HUDEP-2 (cell line): ENCODE data around the gene RFPL3.
"Not testable (repeated sequence)": the region's sequence is repeated elsewhere in the genome, so short reads cannot be mapped to it uniquely, and the experiment has no call there.

ENCODE experiments used
- DNase-seq, 76 experiments: peaks; one replicate each; lab custom pipeline; 2025; ENCODE audit not compliant: unreplicated experiment in 76 of 76; lab: John Stamatoyannopoulos, UW

Gene RFPL3

DNA sequence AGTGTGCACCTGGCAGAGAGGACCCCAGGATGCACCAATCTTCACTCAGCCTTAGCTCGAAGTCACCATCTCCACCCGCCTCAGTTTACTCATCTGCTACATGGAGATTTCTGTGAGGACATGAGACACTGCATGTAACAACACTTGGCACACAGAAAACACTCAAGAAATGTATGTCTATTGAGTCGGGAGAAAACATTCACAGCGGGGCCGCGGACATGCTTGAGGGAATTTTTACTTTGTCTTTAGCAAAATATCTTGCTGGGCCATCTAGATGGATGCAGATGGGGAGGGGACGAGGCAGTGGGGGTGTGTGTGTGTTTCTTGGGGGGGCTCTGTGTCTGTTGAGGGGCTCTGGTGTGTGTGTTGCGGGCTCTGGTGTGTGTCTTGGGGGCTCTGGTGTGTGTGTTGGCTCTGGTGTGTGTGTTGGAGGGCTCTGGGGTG, 28.4 kb upstream of the RFPL3 start:
- no peak for DNase-seq

DNA sequence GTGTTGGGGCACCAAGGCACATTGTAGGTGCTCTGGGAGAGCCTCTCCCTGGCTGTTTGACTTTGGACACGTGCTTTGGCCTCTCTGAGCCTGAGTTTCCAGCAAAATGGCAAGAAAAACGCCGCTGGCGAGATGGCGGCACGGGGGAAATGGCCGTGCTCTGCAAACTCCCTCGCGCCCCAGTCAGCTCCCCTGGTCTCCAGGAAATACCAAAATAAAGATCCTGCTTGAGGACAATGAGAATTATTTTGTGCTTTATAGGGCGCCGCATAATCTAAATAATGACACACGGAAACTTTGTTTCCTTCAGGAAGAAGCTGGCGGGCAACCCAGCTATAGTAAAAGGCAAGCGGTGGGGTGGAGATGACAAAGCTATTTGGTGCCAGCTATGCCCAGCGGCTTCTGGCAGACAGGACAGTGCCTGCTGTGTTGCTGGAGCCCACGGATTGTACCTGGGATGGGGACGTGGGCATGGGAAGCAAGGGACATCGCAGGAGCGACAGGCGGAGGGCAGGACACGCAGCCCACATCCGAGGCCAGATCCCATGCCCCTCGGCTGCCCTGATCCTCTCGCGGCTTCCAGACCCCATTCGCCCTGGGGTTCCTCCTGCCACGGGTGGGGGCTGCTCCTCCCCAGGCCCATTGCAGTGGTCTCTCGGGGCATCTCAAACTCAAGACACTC, 26.3 kb upstream of the RFPL3 start:
- DNase-seq: no peak

DNA sequence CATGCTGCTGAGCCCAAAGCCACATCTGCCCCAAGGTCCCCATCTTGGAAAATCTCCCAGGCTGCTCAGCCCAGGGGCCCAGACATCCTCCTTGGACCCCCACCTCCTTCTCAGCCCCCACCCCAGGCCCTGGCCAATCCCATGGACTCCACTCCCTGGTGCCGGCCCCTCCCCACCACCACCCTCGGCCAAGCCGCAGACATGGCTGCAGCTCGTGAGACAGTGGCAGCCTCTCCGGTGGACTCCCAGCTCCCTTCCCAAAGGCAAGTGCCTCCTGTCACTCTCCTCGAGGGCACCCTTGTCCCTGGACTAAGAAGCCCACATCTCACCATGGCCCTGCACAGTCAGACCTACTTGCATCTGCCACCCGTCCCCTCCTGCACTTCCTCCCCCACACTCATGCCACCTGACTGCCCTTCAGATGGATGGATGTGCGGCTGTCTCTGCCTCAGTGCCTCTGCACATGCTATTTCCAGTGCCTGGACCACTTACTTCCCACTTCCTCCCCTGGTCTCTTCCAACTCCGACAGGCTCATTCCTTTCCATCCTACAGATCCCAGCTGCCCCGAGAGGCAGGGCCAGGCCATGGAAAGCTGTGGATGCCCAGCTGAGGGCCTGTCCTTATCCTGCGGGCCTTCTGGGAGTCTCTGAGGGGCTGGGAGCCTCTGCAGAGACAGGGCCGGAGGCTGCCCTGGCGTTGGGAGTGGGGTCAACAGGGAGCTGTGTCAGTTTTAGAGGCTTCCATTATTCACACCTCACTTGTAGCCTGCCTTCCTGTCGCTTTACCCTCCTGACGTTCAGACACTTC, 25.5 kb upstream of the RFPL3 start:
- DNase-seq: no peak

DNA sequence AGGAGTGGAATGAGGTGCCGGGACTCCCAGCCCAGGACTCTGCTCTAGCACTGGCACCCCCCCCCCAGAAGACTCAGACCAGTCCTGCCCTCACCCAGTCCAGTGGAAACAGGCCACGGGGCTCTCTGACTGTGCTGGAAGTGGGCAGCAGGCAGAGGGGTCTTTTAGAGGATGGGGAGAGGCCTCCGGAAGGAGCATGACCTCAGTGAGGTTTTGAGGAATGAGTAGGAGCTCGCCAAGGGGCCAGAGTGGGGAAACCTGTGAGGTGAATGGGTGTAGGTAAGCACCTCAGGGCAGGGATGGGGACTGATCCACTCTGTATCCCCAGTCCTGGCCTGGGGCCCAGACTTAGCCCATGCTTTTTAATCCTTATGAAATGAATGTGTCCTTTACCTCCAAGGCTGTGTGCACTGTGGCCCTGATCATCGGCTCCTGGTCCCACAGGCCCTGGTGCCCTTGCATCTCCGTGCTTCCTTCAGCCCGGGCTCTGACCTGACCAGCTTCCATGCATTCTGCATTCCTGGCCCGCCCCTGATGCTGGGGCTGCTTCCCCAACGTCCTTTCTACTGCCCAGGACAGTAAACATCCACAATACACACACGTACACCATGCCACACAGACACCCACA, 24.4 kb upstream of the RFPL3 start:
- DNase-seq: no peak

DNA sequence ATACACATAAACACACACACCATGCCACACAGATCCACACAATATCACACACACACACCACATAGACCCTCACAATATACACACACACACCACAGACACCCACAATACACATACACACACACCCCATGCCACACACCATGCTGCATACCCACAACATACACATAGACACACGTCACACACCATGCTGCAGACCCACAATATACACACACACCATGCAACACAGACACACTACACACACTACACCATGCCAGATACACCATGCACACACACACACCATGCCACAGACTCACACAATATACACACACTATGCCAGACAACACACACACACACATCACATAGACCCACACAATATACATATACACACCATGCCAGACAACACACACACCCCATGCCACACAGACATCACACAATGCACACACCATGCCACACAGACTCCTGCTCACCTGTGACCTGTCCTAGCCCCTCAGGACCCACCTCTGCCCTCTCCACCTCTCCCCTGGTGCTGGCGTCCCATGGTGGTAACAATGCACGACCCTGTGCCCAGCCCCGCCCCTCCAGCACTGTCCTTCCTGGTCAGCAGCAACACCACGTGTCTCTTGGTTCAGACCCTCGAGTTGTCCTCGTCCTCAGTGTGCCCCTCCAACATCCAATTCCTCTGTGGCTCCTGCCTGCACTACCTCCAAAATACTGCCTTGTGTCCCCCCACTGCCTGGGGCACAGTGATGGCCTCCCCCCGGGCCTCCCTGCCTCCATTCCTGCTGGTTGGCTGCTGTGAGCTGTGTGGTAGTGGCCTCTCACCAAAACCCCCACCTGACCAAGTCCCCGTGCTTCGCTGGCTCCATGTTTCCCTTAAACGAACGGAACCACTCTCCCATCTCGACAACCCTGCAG, 23.7 kb upstream of the RFPL3 start:
- DNase-seq: no peak

DNA sequence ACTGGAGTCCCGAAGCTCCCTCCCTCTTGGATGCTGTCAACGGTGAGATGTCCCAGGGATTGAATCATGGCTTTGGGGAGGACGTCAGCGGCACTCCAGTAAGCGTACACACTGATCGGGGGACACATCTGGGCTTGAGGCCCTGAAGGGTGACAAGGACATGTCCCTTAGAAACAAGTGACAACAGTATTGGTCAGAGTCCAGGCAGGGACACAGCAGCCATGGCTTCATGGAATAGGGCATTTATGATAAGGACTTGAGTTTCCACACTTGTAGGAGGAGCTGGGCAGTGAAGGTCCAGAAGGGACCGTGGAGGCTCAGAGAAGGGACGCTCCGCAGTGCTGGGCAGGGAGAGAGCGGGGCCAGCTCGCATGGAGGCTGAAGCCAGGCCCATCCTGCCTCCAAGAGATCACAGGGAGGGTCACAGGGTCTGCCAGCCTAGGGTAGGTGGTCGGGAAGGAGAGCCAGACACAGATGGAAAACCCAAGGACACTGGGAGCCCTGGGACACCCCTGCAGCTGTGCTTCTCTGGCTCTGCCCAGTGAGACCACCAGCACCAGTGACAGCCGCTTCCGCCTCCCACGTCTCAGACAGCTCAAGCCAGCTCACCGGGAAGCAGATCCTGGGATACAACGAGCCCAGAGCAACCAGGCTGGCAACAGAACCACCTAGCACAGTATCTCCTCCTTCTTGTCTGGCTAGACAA, 22.9 kb upstream of the RFPL3 start:
- no peak for DNase-seq

DNA sequence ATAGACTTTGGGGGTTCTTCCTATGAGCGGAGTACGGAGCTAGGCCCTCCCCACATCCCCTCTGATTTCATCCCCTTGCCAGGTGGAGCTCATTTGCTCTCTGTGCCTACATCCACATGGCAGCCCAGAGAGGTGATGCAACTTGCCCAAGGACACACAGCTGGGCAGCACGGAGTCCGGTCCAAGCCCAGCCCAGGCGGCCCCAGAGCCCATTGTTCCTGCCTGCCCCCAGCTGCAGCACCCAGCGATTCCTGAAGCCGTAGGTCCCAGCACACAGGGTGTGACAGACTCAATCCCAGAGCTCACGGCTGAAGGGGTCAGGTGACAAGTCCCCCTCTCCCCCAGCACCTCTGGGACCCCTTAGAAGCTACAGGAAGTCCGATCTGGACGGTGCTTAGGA, 22.2 kb upstream of the RFPL3 start:
- DNase-seq: no peak

DNA sequence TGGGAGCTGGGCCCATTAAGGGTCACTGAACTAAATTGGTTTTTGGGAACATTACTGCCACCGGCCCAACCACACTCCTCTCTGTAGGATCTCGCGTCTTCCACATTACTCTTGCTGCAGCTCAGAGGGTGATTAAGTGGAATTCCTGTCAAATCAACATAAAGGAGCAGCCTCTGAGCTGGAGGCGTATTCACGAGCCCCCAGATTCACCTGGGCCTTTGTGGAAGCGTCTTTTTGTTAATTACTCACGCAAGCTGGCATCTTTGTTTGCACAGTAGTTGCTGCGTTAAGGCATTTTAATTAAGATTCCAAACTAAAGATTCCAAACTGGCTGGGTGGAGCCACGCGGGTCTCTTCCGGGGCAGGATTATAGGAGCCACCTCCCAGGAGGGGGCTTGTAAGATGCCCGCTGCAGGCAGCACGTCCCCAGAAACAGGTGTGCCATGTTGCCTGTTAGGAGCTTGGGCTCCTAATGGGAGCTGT, 21.5 kb upstream of the RFPL3 start:
- no peak for DNase-seq

DNA sequence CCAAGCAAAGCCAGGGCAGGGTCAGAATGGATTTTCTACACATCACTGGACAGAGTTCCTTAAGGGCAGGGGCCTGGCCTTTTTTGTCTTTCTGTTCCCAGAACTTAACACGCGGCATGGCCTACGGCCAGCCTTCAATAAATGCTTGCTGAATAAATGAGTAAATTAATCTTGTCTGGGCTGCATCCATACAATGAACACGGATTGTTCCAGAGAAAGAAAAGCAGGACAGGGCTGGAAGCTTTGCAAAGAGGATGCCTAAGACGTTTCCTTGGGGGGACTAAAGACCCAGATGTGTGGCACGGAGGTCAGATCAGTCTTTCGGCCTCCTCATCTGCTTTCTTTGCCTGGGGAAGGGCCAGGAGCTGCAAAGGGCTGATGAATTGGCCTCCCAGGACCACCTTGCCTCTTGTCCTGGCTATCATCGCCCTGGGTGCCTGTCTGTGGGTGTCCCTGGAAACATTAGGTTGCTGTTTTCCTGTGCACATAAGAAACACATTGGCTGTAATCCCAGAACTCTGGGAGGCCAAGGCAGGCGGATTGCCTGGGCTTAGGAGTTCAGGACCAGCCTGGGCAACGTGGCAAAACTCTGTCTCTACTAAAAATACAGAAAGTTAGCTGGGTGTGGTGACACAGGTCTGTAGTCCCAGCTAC, 20.8 kb upstream of the RFPL3 start:
- DNase-seq: no peak

DNA sequence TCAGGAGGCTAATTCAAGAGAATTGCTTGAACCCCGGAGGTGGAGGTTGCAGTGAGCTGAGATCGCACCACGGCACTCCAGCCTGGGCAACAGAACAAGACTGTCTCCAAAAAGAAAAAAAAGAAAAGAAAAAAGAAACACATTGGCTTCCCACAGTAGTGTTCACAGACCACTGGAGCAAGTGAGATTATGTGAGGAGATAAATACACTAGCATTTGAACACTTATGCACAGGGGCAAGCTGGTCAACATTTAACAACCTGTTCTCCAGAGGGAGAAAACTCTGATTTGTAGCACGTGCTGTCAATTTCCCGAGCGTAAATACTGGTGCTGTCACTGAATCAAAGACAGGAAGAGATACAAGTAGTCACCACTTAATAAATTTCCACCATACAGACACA, 20.2 kb upstream of the RFPL3 start:
- not testable (repeated sequence) for DNase-seq

DNA sequence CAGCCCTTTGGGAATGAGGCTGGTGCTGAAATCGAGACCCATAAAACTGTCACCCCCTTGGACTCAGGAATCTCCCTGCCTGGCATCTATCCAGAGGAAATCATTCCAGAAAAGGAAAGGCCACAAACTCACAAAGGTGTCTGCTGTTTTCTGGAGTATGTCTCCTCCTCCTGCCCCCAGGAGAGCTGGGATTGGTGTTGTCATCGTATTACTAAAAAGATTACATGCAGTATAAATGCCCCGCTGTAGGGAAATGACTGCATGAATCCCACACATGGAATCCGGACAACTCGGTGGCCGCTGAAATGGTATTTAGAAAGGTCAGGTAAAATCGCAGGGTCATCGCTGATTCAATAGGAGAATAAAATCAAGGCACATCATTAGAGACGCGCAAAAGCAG, 18.9 kb upstream of the RFPL3 start:
- DNase-seq: no peak

DNA sequence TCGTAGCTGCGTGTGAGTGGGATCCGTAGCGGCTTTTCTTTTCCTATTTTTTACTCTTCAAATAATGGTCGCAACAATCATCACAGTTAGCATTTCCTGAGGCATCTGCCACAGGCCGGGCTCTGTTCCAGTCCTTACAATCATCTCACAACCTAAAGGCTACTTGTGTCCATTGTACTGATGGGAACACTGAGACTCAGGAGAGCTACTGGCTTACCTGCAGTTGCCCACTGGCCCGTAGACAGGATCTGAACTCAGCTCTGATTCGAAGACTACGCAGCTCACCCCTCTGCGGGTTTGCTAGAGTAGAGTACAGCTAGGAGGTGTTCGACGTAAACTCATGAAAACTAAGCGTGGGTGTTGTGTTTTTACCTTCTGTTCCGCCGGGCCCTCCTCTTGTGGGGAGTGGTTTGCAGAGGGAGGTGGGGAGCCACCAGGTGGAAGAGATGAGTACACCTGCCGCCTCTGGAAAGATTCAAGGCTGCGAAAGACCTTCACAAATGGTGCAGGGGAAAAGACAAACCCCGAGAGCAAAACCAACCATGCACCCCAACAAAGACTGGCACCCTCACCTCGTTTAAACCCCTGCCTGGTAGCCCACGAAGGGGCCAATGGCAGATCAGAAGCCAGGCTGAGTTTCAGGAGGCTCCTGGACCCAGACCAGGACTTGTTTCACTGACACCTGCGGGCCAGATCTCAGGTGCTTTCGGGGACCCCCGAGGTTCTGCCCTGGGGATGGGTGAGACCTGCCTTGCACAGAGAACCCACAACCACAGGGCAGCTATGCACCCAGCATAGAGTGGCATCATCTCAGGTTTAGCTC, 18.3 kb upstream of the RFPL3 start:
- DNase-seq: no peak

DNA sequence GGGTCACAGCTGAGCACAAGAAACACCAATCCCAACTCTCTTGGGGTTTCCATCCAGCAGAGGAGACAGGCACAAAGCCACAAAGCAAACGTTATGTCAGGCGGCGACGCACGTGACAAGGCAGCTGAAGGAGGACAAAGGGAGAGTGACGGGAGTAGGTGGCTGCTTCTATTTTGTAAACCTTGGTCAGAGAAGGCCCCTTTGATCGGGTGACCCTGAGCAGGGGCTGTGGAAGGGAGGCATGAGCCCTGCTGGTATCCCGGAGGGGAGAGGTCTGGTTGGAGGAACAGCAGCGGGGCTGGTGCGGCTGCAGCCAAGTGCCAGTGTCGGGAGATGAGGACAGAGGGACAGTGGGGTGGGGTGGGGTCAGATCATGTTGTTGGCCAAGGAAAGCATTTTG, 17.3 kb upstream of the RFPL3 start:
- DNase-seq: no peak

DNA sequence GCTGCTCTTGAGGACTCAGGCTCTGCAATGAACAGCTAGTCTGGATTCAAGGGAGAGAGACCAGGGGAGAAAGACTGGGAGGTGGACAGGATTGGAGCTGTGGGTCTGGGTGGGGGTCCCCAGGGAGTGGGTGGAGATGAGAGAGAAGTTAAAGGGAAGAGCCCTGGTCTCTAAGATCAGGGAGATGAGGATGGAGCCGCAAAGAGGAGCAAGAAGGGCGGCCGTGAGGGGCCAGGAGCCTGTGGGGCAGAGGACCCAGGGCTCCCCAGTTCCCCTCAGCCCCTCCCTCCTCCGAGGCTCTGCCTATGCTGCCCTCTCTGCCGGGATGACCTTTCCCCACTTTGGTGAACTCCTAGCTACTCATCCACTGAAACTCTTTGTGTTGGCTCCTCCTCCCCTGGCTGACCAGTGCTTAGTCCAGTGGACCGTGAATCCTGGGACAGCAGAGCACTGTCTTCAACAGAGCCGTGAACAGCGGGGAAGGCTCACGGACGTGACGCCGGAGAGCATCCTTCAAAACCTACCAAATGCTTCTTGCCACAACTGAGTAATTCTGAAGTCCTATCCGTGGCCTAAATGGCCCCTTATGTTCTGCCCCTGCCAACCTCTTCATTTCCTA, 16.4 kb upstream of the RFPL3 start:
- no peak for DNase-seq

DNA sequence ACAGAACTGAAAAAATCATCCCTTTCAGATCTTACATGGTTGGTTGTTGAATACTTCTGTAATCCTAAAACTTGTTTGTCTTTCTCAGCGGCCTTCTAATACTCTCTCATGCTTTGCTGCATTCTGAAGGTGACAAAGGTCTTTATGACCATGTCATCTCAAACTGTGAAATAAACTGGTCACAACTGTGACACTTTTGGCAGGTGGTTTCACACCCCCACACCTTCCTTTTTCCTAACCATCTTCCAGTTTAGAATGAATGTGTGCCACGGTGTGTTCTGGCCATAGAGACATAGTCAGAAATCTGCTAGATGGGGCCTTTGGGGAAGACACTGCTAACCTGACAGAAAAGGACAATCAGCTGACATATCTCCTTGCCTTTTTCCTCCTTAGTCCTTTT, 14.7 kb upstream of the RFPL3 start:
- no peak for DNase-seq

DNA sequence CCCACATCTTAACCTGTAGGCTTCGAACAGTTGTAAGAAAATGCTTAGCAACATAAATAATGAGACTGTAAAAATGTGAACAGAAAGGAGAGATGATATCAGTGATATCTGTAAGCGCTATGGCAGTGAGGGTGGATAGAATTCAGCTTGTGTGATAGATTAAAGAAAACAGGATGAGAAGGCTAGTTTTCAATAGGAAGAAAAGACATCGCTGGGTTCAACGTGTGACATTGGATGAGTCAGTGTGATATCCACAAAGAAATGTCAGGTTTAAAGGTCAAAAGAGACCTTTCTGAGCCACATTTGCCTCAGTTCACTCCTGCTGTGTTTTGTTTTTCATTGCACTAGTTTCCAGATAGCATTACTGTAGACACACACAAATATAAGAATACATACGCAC, 13.7 kb upstream of the RFPL3 start:
- DNase-seq: no peak

DNA sequence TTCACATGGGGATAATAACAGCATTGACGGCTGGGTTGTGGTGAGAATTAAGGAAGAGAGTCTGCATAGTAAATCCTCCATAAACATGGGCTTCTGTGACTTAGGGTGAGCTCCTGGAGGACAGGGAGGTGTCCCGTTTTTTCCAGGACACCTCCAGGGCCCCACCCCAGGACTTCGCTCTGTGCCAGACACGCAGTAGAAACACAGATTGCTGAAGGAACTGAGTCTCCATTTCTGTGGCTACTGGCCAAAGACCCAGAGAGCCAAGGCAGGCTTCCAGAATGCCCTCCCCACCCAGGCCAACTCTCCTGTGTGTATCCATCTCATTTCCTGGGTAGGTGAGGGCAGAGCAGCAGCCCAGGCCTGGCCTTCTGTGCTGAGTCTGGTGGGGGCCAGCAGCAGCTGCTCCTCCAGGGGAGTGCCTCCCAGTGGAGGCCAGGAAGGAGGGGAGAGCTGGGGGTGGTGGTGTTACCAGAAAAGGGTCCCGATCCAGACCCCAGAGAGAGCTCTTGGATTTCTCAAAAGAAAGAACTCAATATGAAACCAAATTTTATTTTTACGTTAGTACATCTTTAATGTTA, 9.5 kb upstream of the RFPL3 start:
- DNase-seq: no peak

DNA sequence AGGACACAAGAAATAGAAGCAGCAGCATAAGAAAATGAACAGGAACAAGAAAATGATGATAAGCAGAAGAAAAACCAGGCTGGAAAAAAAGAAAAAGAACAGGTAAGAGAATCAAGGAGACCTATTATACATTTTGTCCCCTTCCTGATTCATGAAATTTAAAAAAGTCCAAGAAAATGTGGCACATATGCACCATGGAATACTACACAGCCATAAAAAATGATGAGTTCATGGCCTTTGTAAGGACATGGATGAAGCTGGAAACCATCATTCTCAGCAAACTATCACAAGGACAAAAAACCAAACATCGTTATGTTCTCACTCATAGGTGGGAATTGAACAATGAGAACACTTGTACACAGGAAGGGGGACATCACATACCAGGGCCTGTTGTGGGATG, 5.8 kb upstream of the RFPL3 start:
- not testable (repeated sequence) for DNase-seq
